Gastrocnemius medialis (tissue), 4 donors: ENCODE measurements around the gene SSNA1. TPM values are rescaled to one million over a fixed set of nuclear protein-coding genes. Genes with fewer than 3 reads are reported as not detected.

ENCODE experiments used
- ATAC-seq, 2 donors: fragments of 150-250 bp; one replicate each; pipeline ENCODE4 v1.9.1; 2016
- DNase-seq, 2 donors: peaks; one replicate each; pipeline ENCODE4 v3.0.0-alpha.2; 2019
- H3K27ac ChIP-seq, 4 donors: fragments of 200-600 bp; sonication (generic); 1 replicate in 1 of 4; 2 replicates in 3 of 4; pipeline ENCODE4 v1.5.1; 2016 to 2018; ENCODE audit warnings: mild to moderate bottlenecking in 2 of 4, moderate library complexity in 1 of 4
- H3K27me3 ChIP-seq, 3 donors: fragments of 200-600 bp; sonication (generic) in 2 of 3; 1 replicate in 1 of 3; 2 replicates in 2 of 3; pipeline versions ENCODE4 v1.5.1 to v1.6.0; 2016 to 2019; ENCODE audit warnings: mild to moderate bottlenecking in 1 of 3, moderate library complexity in 1 of 3
- H3K36me3 ChIP-seq, 2 donors: fragments of 200-600 bp; sonication (generic) in 1 of 2; one replicate each; pipeline ENCODE4 v1.5.1; 2017 to 2018
- H3K4me1 ChIP-seq, 2 donors: fragments of 200-600 bp; sonication (generic) in 1 of 2; one replicate each; pipeline ENCODE4 v1.5.1; 2016 to 2017; ENCODE audit warnings: mild to moderate bottlenecking in 2 of 2
- H3K4me3 ChIP-seq, 4 donors: fragments of 200-600 bp; sonication (generic) in 3 of 4; 1 replicate in 1 of 4; 2 replicates in 3 of 4; pipeline ENCODE4 v1.5.1; 2016 to 2019; ENCODE audit warnings: mild to moderate bottlenecking in 2 of 4
- H3K9me3 ChIP-seq, 3 donors: fragments of 200-600 bp; sonication (generic) in 2 of 3; 1 replicate in 1 of 3; 2 replicates in 2 of 3; pipeline ENCODE4 v1.5.1; 2016 to 2019
- CTCF ChIP-seq, 5 experiments: fragments of 450-650 bp in 3 of 5; fragments of 200-600 bp in 2 of 5; sonication (generic) in 2 of 5; IDR thresholded peaks in 4 of 5; conservative IDR thresholded peaks in 1 of 5; 1 replicate in 4 of 5; 2 replicates in 1 of 5; pipeline ENCODE4 v1.5.1; 2016 to 2019; ENCODE audit warnings: antibody characterized with exemption in 5 of 5, mild to moderate bottlenecking in 3 of 5, moderate library complexity in 3 of 5
- POLR2A ChIP-seq, 2 donors: fragments of 450-650 bp; IDR thresholded peaks; one replicate each; pipeline ENCODE4 v1.6.1; 2017; ENCODE audit warnings: antibody characterized with exemption in 2 of 2, mild to moderate bottlenecking in 2 of 2, moderate library complexity in 2 of 2
- in situ Hi-C, 4 donors: fragments of 200-750 bp; cut with MboI; loops; one replicate each; pipeline versions ENCODE4 v1.15.0 to v1.8.0; 2017; ENCODE audit warnings: low sequenced_read_pairs in 4 of 4
- intact Hi-C: fragments of 100-400 bp; cut with DNase I; formaldehyde crosslinking; loops from one replicate; pipeline ENCODE4 v1.15.1; 2023; ENCODE audit warnings: low total_unique reads
- total RNA-seq, 4 donors: library from RNA; depleted of rRNA; stranded (reverse); fragments of >200 nt; gene quantifications; one replicate each; pipeline versions ENCODE4 v1.1.0 to v1.2.3, GENCODE V29; 2016

The SSNA1 gene
- total RNA-seq, 4 donors from 2014 or later = 73.3 to 164 (median 94.4) TPM

- no peaks in the 10 kb centered on the region for H3K36me3 ChIP-seq
- H3K27ac ChIP-seq = peak overlapping the region; percentile 14 to 56 (median 34)
- TF ChIP-seq CTCF (IDR thresholded peaks at IDR 0.05 in 4 of 5, conservative IDR thresholded peaks at IDR 0.05 in 1 of 5) = no peak
- no peak for TF ChIP-seq POLR2A (IDR thresholded peaks at IDR 0.05)
- ATAC-seq (peak; percentile 35 to 56), DNase-seq (peak in 1 of 2 donors; percentile 47)
- peaks cover 9 to 21% of the 10 kb centered on the region in 2 donors for H3K4me1 ChIP-seq
- in situ Hi-C loops = loop anchor here in 1 of 4 donors (10.0 kb wide), 1 partner anchor 93 kb away; no protein-coding TSS in a partner anchor
- intact Hi-C loops = no loop called here
- peak overlapping the region; percentile 39 to 47 (median 41) for H3K4me3 ChIP-seq
- no peaks in the 10 kb centered on the region for H3K9me3 ChIP-seq
- H3K27me3 ChIP-seq = no peaks in the 10 kb centered on the region
Observed at GRCh38 chr9:137217276-137218211, 29.1 kb downstream of the SSNA1 start.

- no peaks in the 10 kb centered on the region for H3K9me3 ChIP-seq
- ATAC-seq = no peak
- peaks cover 9 to 26% of the 10 kb centered on the region in 2 donors for H3K4me1 ChIP-seq
- no peak overlapping the region for H3K4me3 ChIP-seq
- DNase-seq = no peak
- in situ Hi-C loops (loop anchor here in 1 of 4 donors (10.0 kb wide), 1 partner anchor 93 kb away; no protein-coding TSS in a partner anchor), intact Hi-C loops (no loop called here)
- H3K27ac ChIP-seq = peak overlapping the region in 1 of 4 donors; percentile 56
- H3K36me3 ChIP-seq = no peaks in the 10 kb centered on the region
- no peaks in the 10 kb centered on the region for H3K27me3 ChIP-seq
- no peak for TF ChIP-seq POLR2A (IDR thresholded peaks at IDR 0.05)
- no peak for TF ChIP-seq CTCF (IDR thresholded peaks at IDR 0.05 in 4 of 5, conservative IDR thresholded peaks at IDR 0.05 in 1 of 5)
Observed at GRCh38 chr9:137218212-137218753, 29.8 kb downstream of the SSNA1 start.

- intact Hi-C loops (no loop called here), in situ Hi-C loops (loop anchor here in 1 of 4 donors (10.0 kb wide), 1 partner anchor 94 kb away; no protein-coding TSS in a partner anchor)
- Histone ChIP-seq H3K9me3 (no peaks in the 10 kb centered on the region), H3K4me3 (no peak overlapping the region), H3K27me3 (no peaks in the 10 kb centered on the region), H3K4me1 (peaks cover 10 to 26% of the 10 kb centered on the region in 2 donors), H3K36me3 (no peaks in the 10 kb centered on the region), H3K27ac (no peak overlapping the region)
- no peak for ATAC-seq
- TF ChIP-seq POLR2A (IDR thresholded peaks at IDR 0.05) (no peak), CTCF (IDR thresholded peaks at IDR 0.05 in 4 of 5, conservative IDR thresholded peaks at IDR 0.05 in 1 of 5) (no peak)
- DNase-seq = no peak
Observed at GRCh38 chr9:137218754-137219271, 30.3 kb downstream of the SSNA1 start.

- H3K9me3 ChIP-seq = no peaks in the 10 kb centered on the region
- no peak overlapping the region for H3K27ac ChIP-seq
- TF ChIP-seq POLR2A (IDR thresholded peaks at IDR 0.05) (no peak), CTCF (IDR thresholded peaks at IDR 0.05 in 4 of 5, conservative IDR thresholded peaks at IDR 0.05 in 1 of 5) (no peak)
- H3K4me3 ChIP-seq = no peak overlapping the region
- no peaks in the 10 kb centered on the region for H3K27me3 ChIP-seq
- no peak for ATAC-seq
- H3K36me3 ChIP-seq = no peaks in the 10 kb centered on the region
- peaks cover 17 to 32% of the 10 kb centered on the region in 2 donors for H3K4me1 ChIP-seq
- in situ Hi-C loops = loop anchor here in 2 of 4 donors (10.0 kb wide), 1 partner anchor 95 kb away; no protein-coding TSS in a partner anchor
- intact Hi-C loops = loop anchor here (5.0 kb wide), 1 partner anchor 47 kb away; no protein-coding TSS in a partner anchor
- no peak for DNase-seq
Observed at GRCh38 chr9:137219757-137220316, 31.4 kb downstream of the SSNA1 start.
